Calu3 (cell line): Measurements from ENCODE around the gene SMIM24. TPM values are rescaled to one million over a fixed set of nuclear protein-coding genes. Genes with fewer than 3 reads are reported as not detected.
"Not testable (repeated sequence)": the region's sequence is repeated elsewhere in the genome, so short reads cannot be mapped to it uniquely, and the experiment has no call there.

ENCODE experiments used
- BruUV-seq: library from RNA; stranded (reverse); fragments of 400-500 nt; replicated peaks from 2 replicates; lab custom pipeline; 2021; lab: Mats Ljungman, UMichigan
- CTCF ChIA-PET: fragments of 300-600 bp; sonication (Branson Sonifier 250); formaldehyde crosslinking; loops from one replicate; lab custom pipeline; 2022; ENCODE audit warnings: antibody characterized with exemption; lab: Charles Lee
- DNase-seq: peaks from one replicate; pipeline ENCODE4 v3.0.0; 2022
- H3K27ac Mint-ChIP-seq: one replicate; pipeline ENCODE4 v1.8.0; 2022; ENCODE audit warnings: mixed read lengths; ENCODE audit not compliant: unreplicated experiment
- H3K27me3 Mint-ChIP-seq: one replicate; pipeline ENCODE4 v1.8.0; 2022; ENCODE audit warnings: mixed read lengths; ENCODE audit not compliant: unreplicated experiment
- H3K36me3 Mint-ChIP-seq: one replicate; pipeline ENCODE4 v1.8.0; 2022; ENCODE audit warnings: mild to moderate bottlenecking, moderate library complexity, mixed read lengths; ENCODE audit not compliant: insufficient read depth, unreplicated experiment
- H3K4me1 Mint-ChIP-seq: one replicate; pipeline ENCODE4 v1.8.0; 2022; ENCODE audit warnings: mild to moderate bottlenecking, low read depth, mixed read lengths; ENCODE audit not compliant: unreplicated experiment
- H3K4me3 Mint-ChIP-seq: one replicate; pipeline ENCODE4 v1.8.0; 2022; ENCODE audit warnings: mild to moderate bottlenecking, low read depth, moderate library complexity, mixed read lengths; ENCODE audit not compliant: unreplicated experiment
- H3K9me3 Mint-ChIP-seq: one replicate; pipeline ENCODE4 v1.8.0; 2022; ENCODE audit warnings: low read depth, mixed read lengths; ENCODE audit not compliant: unreplicated experiment
- intact Hi-C: fragments of 100-400 bp; cut with micrococcal nuclease; formaldehyde crosslinking; loops from one replicate; pipeline ENCODE4 v1.10.0; 2022; ENCODE audit not compliant: unreplicated experiment
- total RNA-seq: library from RNA; stranded (reverse); gene quantifications from 2 replicates; pipeline ENCODE4 v1.2.3, GENCODE V29; 2022
- TF ChIP-seq, protein P1 (sequence below): fragments of 200-600 bp; IDR thresholded peaks from one replicate; pipeline ENCODE4 v1.8.0; 2022; ENCODE audit warnings: antibody characterized with exemption; ENCODE audit not compliant: unreplicated experiment

SMIM24 gene
- total RNA-seq, 1 experiment from 2014 or later = 1.5 TPM

DNA sequence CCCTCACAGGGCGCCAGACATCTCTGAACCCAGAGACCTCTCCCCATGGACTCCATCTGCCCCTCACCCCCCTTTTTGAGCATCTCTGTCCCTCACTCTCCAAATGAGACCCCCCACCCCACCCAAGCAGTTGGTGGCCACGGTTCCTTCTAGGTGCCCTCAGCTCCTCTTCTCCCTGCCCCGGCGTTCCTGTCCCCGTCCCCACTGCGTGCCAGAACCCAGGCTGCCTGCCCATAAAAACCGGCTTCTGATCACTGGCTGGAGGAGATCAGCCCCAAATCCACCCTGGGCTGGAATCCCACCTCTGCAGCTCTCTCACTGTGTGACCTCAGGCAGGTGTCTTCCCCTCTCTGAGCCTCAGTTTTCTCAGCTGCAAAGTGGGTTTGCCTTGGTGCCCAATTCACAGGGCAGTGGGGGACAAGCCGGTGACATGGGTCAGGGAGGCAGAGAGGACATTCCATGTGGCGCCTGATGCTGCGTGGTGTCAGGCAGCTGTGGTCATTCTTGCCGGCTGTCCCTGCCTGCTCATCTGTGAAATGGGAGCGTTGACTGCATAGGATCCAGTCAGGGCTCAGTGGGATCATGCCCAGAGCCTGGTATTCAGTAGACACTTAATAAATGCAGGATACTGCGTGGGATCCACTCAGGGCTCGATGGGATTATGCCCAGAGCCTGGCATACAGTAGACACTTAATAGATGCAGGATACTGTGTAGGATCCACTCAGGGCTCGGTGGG lies 25.5 kb downstream of the SMIM24 start:
- Mint-ChIP-seq H3K27ac (no peak overlapping the region), H3K9me3 (no peaks in the 10 kb centered on the region), H3K27me3 (no peaks in the 10 kb centered on the region), H3K4me1 (peaks cover 8% of the 10 kb centered on the region), H3K36me3 (peaks cover 42% of the 10 kb centered on the region), H3K4me3 (no peak overlapping the region)
- intact Hi-C loops = no loop called here
- BruUV-seq = no TSS peak
- CTCF ChIA-PET = no interaction called here
- DNase-seq = no peak
- TF ChIP-seq, protein P1, sequence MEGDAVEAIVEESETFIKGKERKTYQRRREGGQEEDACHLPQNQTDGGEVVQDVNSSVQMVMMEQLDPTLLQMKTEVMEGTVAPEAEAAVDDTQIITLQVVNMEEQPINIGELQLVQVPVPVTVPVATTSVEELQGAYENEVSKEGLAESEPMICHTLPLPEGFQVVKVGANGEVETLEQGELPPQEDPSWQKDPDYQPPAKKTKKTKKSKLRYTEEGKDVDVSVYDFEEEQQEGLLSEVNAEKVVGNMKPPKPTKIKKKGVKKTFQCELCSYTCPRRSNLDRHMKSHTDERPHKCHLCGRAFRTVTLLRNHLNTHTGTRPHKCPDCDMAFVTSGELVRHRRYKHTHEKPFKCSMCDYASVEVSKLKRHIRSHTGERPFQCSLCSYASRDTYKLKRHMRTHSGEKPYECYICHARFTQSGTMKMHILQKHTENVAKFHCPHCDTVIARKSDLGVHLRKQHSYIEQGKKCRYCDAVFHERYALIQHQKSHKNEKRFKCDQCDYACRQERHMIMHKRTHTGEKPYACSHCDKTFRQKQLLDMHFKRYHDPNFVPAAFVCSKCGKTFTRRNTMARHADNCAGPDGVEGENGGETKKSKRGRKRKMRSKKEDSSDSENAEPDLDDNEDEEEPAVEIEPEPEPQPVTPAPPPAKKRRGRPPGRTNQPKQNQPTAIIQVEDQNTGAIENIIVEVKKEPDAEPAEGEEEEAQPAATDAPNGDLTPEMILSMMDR = no peak

DNA sequence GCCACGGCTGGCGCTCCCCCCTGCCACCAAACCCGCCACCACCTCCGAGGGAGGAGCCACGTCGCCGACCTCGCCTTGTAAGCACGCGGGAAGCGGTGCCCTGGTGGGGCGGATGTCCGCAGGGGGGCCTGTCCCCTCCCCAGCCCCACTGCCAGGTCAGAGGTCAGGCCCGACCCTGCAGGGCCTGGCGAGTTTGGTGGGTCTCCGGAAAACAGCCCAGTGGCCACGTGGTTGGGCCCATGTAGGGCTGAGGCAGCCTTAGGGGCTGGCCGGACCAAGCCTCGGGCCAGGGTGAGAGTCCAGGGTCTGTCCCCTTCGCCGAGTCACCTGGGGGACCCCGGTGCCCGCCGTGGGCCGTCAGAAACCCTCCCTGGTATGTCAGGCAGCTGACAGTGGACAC lies 26.5 kb downstream of the SMIM24 start:
- peaks cover 8% of the 10 kb centered on the region for H3K4me1 Mint-ChIP-seq
- no peak overlapping the region for H3K27ac Mint-ChIP-seq
- no TSS peak for BruUV-seq
- H3K9me3 Mint-ChIP-seq = no peaks in the 10 kb centered on the region
- intact Hi-C loops = no loop called here
- no peak for DNase-seq
- H3K27me3 Mint-ChIP-seq = no peaks in the 10 kb centered on the region
- TF ChIP-seq, protein P1 = no peak
- H3K36me3 Mint-ChIP-seq = peaks cover 42% of the 10 kb centered on the region
- CTCF ChIA-PET = no interaction called here
- H3K4me3 Mint-ChIP-seq = no peak overlapping the region

DNA sequence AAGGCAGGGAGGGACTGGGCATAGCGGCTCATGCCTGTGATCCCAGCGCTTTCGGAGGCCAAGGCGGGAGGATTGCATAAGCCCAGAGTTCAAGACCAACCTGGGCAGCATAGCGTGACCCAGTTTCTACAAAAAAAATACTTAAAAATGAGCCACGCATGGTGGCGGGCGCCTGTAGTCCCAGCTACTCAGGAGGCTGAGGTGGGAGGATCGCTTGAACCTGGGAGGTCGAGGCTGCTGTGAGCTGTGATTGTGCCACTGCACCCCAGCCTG lies 27.4 kb downstream of the SMIM24 start:
- BruUV-seq, H3K27me3 Mint-ChIP-seq, H3K9me3 Mint-ChIP-seq, intact Hi-C loops, H3K27ac Mint-ChIP-seq, DNase-seq, H3K4me1 Mint-ChIP-seq, CTCF ChIA-PET, H3K4me3 Mint-ChIP-seq: not testable (repeated sequence)
- peaks cover 45% of the 10 kb centered on the region for H3K36me3 Mint-ChIP-seq

DNA sequence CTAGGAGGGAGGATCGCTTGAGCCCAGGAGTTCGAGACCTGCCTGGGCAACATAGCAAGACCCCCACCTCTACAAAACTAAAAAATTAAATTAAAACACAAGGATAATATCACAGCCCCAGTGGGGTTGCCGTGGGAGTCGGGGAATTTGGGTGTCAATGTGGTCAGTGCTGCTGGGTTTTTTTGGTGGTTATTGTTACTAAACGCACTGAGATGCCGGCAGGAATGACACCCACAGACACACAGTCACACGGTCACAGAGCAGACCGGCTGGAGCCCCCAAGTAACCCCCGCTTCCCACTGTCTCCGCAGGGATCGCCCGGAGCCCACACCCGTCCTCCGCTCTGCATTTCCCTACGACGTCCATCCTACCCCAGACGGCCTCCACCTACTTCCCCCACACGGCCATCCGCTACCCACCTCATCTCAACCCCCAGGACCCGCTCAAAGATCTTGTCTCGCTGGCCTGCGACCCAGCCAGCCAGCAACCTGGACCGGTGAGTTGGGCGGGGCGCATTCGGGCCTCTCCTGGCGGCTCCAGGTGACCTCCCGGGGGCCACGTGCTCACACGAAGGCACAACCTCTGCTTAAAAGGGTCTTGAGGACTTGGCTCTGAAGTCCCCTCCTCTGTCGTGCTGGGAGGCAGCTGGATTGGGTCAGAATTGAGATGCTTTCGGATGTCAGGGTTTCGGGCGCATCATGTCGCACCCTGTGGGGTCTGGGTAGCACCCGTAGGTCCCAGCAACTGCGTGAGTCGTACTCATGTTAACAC lies 28.0 kb downstream of the SMIM24 start:
- TF ChIP-seq, protein P1 = no peak
- no peaks in the 10 kb centered on the region for H3K27me3 Mint-ChIP-seq
- H3K9me3 Mint-ChIP-seq = no peaks in the 10 kb centered on the region
- peaks cover 46% of the 10 kb centered on the region for H3K36me3 Mint-ChIP-seq
- H3K4me3 Mint-ChIP-seq = no peak overlapping the region
- DNase-seq = no peak
- BruUV-seq = no TSS peak
- intact Hi-C loops = no loop called here
- H3K4me1 Mint-ChIP-seq = peaks cover 8% of the 10 kb centered on the region
- CTCF ChIA-PET = no interaction called here
- no peak overlapping the region for H3K27ac Mint-ChIP-seq

DNA sequence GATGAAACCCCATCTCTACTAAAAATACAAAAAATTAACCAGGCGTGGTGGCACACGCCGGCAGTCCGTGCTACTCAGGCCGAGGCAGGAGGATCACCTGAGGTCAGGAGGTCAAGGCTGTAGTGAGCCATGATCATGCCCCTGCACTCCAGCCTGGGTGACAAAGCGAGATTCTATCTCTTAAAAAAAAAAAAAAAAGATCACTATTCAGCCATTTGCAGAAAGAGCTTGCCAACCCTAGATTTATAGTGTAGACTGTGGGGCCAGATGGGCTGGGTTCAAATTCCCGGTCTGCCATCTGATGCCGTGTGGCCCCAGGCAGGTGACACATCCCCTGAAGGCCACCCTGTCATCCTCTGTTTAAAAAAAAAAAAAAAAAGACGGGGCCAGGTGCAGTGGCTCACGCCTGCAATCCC lies 28.9 kb downstream of the SMIM24 start:
- Mint-ChIP-seq H3K4me3 (no peak overlapping the region), H3K4me1 (peaks cover 8% of the 10 kb centered on the region), H3K36me3 (peaks cover 41% of the 10 kb centered on the region), H3K27me3 (no peaks in the 10 kb centered on the region), H3K9me3 (no peaks in the 10 kb centered on the region), H3K27ac (peak overlapping the region; percentile 84)
- intact Hi-C loops = no loop called here
- no peak for DNase-seq
- CTCF ChIA-PET = no interaction called here
- no TSS peak for BruUV-seq
- TF ChIP-seq, protein P1 = no peak
